GM13977 (cell line): ENCODE measurements around the gene DHCR24.

Experiments used
- DNase-seq: peaks from one replicate; pipeline ENCODE4 v3.0.0; 2012; ENCODE audit warnings: low spot score
- CTCF ChIP-seq: IDR thresholded peaks from 2 replicates; pipeline ENCODE4 v1.5.1; 2012; ENCODE audit warnings: mild to moderate bottlenecking, control low read depth; ENCODE audit not compliant: insufficient read depth; ENCODE audit errors: extremely low read depth, missing control alignments
- in situ Hi-C: fragments of 300-500 bp; cut with MboI; formaldehyde crosslinking; loops from one replicate; pipeline ENCODE4 v1.12.0; 2022; ENCODE audit warnings: low sequenced_read_pairs, low pct_unique_long_range_greater_than_20kb, mixed read lengths, inconsistent platforms; ENCODE audit not compliant: unreplicated experiment

Gene DHCR24

GRCh38 chr1:54805981-54806381, 81.0 kb downstream of the DHCR24 start:
- in situ Hi-C loops = no loop called here
- no peak for TF ChIP-seq CTCF
- DNase-seq = no peak

GRCh38 chr1:54805466-54805865, 81.5 kb downstream of the DHCR24 start:
- in situ Hi-C loops = no loop called here
- no peak for DNase-seq
- TF ChIP-seq CTCF = no peak

GRCh38 chr1:54804471-54805132, 82.4 kb downstream of the DHCR24 start:
- DNase-seq = no peak
- TF ChIP-seq CTCF = no peak
- in situ Hi-C loops = no loop called here

GRCh38 chr1:54803761-54804470, 83.1 kb downstream of the DHCR24 start:
- no peak for TF ChIP-seq CTCF
- in situ Hi-C loops = no loop called here
- no peak for DNase-seq

- in situ Hi-C loops = no loop called here
- DNase-seq = peak; percentile 87
These were observed 85.9 kb downstream of the DHCR24 start, which contains the start of gene TTC22 for GRCh38 chr1:54800899-54801759. TSS of gene TTC22 (minus strand) at chr1:54801323. CDS start at chr1:54801163, 160 bp downstream.

More at GRCh38 chr1:54800899-54801759, 85.9 kb downstream of the DHCR24 start, which contains the start of gene TTC22:
- peak; percentile 62 for TF ChIP-seq CTCF
